Neural cell (in vitro differentiated cells): ENCODE data around the gene ME3. TPM values are rescaled to one million over a fixed set of nuclear protein-coding genes. Genes with fewer than 3 reads are reported as not detected.

ENCODE experiments used
- H2AFZ ChIP-seq: fragments of 200-600, 300-800 bp; sonication (generic), shearing (Covaris generic); 2 replicates; pipeline ENCODE4 v1.6.0; 2014; ENCODE audit warnings: low read depth, mild to moderate bottlenecking, antibody characterized with exemption, low read length, moderate library complexity
- H3F3A ChIP-seq: fragments of 200-600 bp; shearing (Covaris generic); 2 replicates; pipeline ENCODE4 v1.6.1; 2016; ENCODE audit warnings: mild to moderate bottlenecking, moderate library complexity, mixed read lengths, antibody characterized with exemption, low read length; ENCODE audit not compliant: insufficient read depth, poor library complexity, severe bottlenecking
- H3K27ac ChIP-seq: fragments of 200-600, 300-800 bp; sonication (generic), shearing (Covaris generic); 2 replicates; pipeline ENCODE4 v1.5.1; 2014; ENCODE audit warnings: mild to moderate bottlenecking, low read length, moderate library complexity
- H3K27me3 ChIP-seq: fragments of 300-800, 200-600 bp; sonication (generic), shearing (Covaris generic); 2 replicates; pipeline ENCODE4 v1.6.0; 2014; ENCODE audit warnings: mild to moderate bottlenecking, low read depth, low read length, moderate library complexity; ENCODE audit not compliant: insufficient read depth
- H3K36me3 ChIP-seq: fragments of 300-800, 200-600 bp; sonication (generic), shearing (Covaris generic); 2 replicates; pipeline ENCODE4 v1.5.1; 2014; ENCODE audit warnings: mild to moderate bottlenecking, antibody characterized with exemption, low read length, moderate library complexity; ENCODE audit not compliant: insufficient read depth
- H3K4me2 ChIP-seq: fragments of 300-800, 200-600 bp; sonication (generic), shearing (Covaris generic); 2 replicates; pipeline ENCODE4 v1.6.0; 2014; ENCODE audit warnings: mild to moderate bottlenecking, low read length
- H3K4me3 ChIP-seq: fragments of 300-800, 200-600 bp; sonication (generic), shearing (Covaris generic); 2 replicates; pipeline ENCODE4 v1.5.1; 2014; ENCODE audit warnings: mild to moderate bottlenecking, low read length, moderate library complexity
- H3K79me2 ChIP-seq: fragments of 200-600 bp; shearing (Covaris generic); replicated peaks from 2 replicates; pipeline ENCODE4 v1.6.0; 2014; ENCODE audit warnings: mild to moderate bottlenecking, low read length, moderate library complexity; ENCODE audit not compliant: insufficient read depth
- H3K9ac ChIP-seq: fragments of 300-800, 200-600 bp; sonication (generic), shearing (Covaris generic); 2 replicates; pipeline ENCODE4 v1.6.1; 2016; ENCODE audit warnings: mild to moderate bottlenecking, low read length, mixed read lengths
- H3K9me2 ChIP-seq: fragments of 200-600 bp; shearing (Covaris generic); 2 replicates; pipeline ENCODE4 v1.6.1; 2016; ENCODE audit warnings: mild to moderate bottlenecking, low read length, mixed read lengths; ENCODE audit not compliant: insufficient read depth
- H3K9me3 ChIP-seq: fragments of 200-600, 300-800 bp; sonication (generic), shearing (Covaris generic); 2 replicates; pipeline ENCODE4 v1.6.1; 2016; ENCODE audit warnings: mild to moderate bottlenecking, mixed run types, low read length, moderate library complexity, mixed read lengths
- H4K20me1 ChIP-seq: fragments of 200-600 bp; shearing (Covaris generic); 2 replicates; pipeline ENCODE4 v1.6.1; 2016; ENCODE audit warnings: mild to moderate bottlenecking, mixed run types; ENCODE audit not compliant: insufficient read depth
- EP300 ChIP-seq: fragments of 450-650 bp; conservative IDR thresholded peaks from 2 replicates; pipeline ENCODE4 v1.6.1; 2014; ENCODE audit warnings: antibody characterized with exemption, mild to moderate bottlenecking, moderate library complexity; ENCODE audit not compliant: poor library complexity, severe bottlenecking
- MXI1 ChIP-seq: fragments of 450-650 bp; conservative IDR thresholded peaks from 2 replicates; pipeline ENCODE4 v1.6.1; 2014; ENCODE audit warnings: antibody characterized with exemption, mild to moderate bottlenecking; ENCODE audit not compliant: poor library complexity, severe bottlenecking
- POLR2AphosphoS5 ChIP-seq: IDR thresholded peaks from 2 replicates; pipeline ENCODE4 v1.6.1; 2012
- REST ChIP-seq: IDR thresholded peaks from 2 replicates; pipeline ENCODE4 v1.6.1; 2012; ENCODE audit warnings: borderline replicate concordance
- SMC3 ChIP-seq: fragments of 450-650 bp; conservative IDR thresholded peaks from 2 replicates; pipeline ENCODE4 v1.6.1; 2014; ENCODE audit warnings: antibody characterized with exemption, mild to moderate bottlenecking, moderate library complexity; ENCODE audit not compliant: poor library complexity
- polyA plus RNA-seq: library from polyadenylated mRNA; depleted of rRNA; stranded (reverse); fragments of >200 nt; gene quantifications from 2 replicates; pipeline ENCODE4 v1.2.3, GENCODE V29; 2014
- TF ChIP-seq, protein P1 (sequence below): fragments of 450-650 bp; IDR thresholded peaks from 2 replicates; pipeline ENCODE4 v1.5.1; 2014; ENCODE audit warnings: antibody characterized with exemption, mild to moderate bottlenecking, moderate library complexity; ENCODE audit not compliant: poor library complexity, severe bottlenecking

Gene ME3
- polyA plus RNA-seq, 1 donor from 2014 or later, result 2.1 TPM

- no peaks in the 10 kb centered on the region for H4K20me1 ChIP-seq
- no peaks in the 10 kb centered on the region for H3K9me3 ChIP-seq
- no peaks in the 10 kb centered on the region for H3K27me3 ChIP-seq
- no peak overlapping the region for H3K27ac ChIP-seq
- H3K36me3 ChIP-seq, result no peaks in the 10 kb centered on the region
- no peak overlapping the region for H3K4me3 ChIP-seq
- H3F3A ChIP-seq, result no peaks in the 10 kb centered on the region
- H3K9me2 ChIP-seq, result no peaks in the 10 kb centered on the region
- no peak overlapping the region for H2AFZ ChIP-seq
- no peaks in the 10 kb centered on the region for H3K79me2 ChIP-seq
- no peak overlapping the region for H3K9ac ChIP-seq
- TF ChIP-seq MXI1, result no peak
- H3K4me2 ChIP-seq, result no peak overlapping the region
These were observed 56.9 kb downstream of the ME3 start for GRCh38 chr11:86615487-86615886.

DNA sequence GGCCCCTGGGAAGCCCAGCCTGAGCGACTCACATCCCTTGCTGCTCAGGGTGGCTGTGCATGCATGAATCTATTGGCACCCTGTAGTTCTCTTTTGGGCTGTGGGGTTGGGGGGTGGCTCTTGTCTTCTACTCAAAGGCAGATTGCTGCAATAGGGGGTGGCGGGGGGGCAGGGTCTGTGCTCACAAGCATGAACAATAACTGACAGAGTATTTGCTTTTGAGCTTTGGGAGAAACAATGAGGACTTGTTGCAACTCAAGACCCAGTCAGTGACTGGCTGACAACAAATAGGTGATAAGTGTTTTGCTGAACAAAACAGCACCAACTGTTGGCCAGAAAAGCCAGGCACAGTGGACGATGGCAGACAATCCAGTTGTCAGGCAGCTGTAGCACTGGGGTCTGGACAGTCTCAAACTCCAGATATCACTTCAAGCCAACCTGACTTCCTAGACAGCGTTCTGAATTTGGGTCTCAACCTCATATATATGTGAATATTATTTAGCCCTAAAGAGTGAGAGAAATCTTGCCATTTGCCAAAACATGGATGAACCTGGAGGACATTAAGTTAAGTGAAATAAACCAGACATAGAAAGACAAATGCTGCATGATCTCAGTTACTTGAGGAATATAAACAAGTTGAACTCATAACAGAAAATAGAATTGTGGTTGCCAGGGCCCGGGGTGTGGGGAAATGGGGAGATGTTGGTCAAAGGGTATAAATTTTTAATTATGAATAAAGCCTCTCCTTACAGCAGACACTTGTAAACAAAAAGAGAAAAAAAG, 61.7 kb downstream of the ME3 start:
- no peak overlapping the region for H3K27ac ChIP-seq
- no peak for TF ChIP-seq SMC3
- no peak for TF ChIP-seq POLR2AphosphoS5
- TF ChIP-seq MXI1, result no peak
- no peak for TF ChIP-seq EP300
- TF ChIP-seq, protein P1, sequence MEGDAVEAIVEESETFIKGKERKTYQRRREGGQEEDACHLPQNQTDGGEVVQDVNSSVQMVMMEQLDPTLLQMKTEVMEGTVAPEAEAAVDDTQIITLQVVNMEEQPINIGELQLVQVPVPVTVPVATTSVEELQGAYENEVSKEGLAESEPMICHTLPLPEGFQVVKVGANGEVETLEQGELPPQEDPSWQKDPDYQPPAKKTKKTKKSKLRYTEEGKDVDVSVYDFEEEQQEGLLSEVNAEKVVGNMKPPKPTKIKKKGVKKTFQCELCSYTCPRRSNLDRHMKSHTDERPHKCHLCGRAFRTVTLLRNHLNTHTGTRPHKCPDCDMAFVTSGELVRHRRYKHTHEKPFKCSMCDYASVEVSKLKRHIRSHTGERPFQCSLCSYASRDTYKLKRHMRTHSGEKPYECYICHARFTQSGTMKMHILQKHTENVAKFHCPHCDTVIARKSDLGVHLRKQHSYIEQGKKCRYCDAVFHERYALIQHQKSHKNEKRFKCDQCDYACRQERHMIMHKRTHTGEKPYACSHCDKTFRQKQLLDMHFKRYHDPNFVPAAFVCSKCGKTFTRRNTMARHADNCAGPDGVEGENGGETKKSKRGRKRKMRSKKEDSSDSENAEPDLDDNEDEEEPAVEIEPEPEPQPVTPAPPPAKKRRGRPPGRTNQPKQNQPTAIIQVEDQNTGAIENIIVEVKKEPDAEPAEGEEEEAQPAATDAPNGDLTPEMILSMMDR, result no peak
- no peak overlapping the region for H3K4me3 ChIP-seq
- H3K27me3 ChIP-seq, result no peaks in the 10 kb centered on the region
- no peaks in the 10 kb centered on the region for H4K20me1 ChIP-seq
- no peaks in the 10 kb centered on the region for H3K9me3 ChIP-seq
- H2AFZ ChIP-seq, result no peak overlapping the region
- H3K9me2 ChIP-seq, result no peaks in the 10 kb centered on the region
- no peak overlapping the region for H3K4me2 ChIP-seq
- no peaks in the 10 kb centered on the region for H3F3A ChIP-seq
- no peak overlapping the region for H3K9ac ChIP-seq
- no peaks in the 10 kb centered on the region for H3K79me2 ChIP-seq
- no peaks in the 10 kb centered on the region for H3K36me3 ChIP-seq

DNA sequence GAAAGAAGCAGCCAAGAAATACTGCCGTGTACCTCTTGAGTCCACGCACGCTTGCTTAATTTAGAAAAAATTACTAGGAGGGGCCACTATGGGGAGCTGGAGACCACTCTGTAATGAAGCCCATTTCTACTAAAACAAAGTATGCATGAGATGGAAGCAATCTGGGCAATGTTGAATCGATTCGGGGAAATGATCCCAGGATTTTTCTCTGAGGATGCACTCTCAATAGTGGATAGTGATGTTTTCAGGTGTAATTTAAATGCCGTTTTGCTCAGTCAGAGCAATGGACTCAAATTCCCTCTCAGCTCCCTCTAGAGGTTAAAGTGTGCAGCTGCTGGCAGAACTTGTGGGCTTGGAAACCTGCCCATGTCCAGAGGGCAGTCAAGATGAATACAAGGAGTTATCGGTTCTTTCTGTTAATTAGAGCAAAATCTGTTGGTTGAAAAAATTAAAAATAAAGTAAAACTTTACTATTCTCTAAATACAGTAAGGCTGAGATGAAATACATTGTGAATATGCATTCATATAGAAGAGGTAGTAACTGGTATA, 64.1 kb downstream of the ME3 start:
- no peak overlapping the region for H3K4me3 ChIP-seq
- H4K20me1 ChIP-seq, result no peaks in the 10 kb centered on the region
- H3K79me2 ChIP-seq, result no peaks in the 10 kb centered on the region
- no peaks in the 10 kb centered on the region for H3K9me2 ChIP-seq
- H3K27me3 ChIP-seq, result no peaks in the 10 kb centered on the region
- no peaks in the 10 kb centered on the region for H3F3A ChIP-seq
- H3K27ac ChIP-seq, result no peak overlapping the region
- H3K9ac ChIP-seq, result no peak overlapping the region
- TF ChIP-seq, protein P1, result peak; percentile 43
- no peak for TF ChIP-seq REST
- no peaks in the 10 kb centered on the region for H3K9me3 ChIP-seq
- H3K36me3 ChIP-seq, result no peaks in the 10 kb centered on the region
- H3K4me2 ChIP-seq, result no peak overlapping the region
- H2AFZ ChIP-seq, result no peak overlapping the region
